ENCODE data around the gene METRNL. TPM values are rescaled to one million over a fixed set of nuclear protein-coding genes. Genes with fewer than 3 reads are reported as not detected.

Gene METRNL
- total RNA-seq, 2 donors from 2014 or later: 9.1 to 32.4 TPM

GRCh38 chr17:83103200-83103942, 24.0 kb downstream of the METRNL start:
- Mint-ChIP-seq H3K9me3 (no peaks in the 10 kb centered on the region), H3K36me3 (no peaks in the 10 kb centered on the region), H3K27ac (no peak overlapping the region)
- ATAC-seq: no peak
- no peak for DNase-seq (ENCODE audit: low spot score in 2 of 2)

- DNase-seq (ENCODE audit: low spot score in 2 of 2): no peak
- Mint-ChIP-seq H3K36me3 (no peaks in the 10 kb centered on the region), H3K9me3 (no peaks in the 10 kb centered on the region), H3K27ac (no peak overlapping the region)
- ATAC-seq: no peak
Observed at GRCh38 chr17:83103943-83104311, 24.5 kb downstream of the METRNL start.

GRCh38 chr17:83104577-83105505, 25.4 kb downstream of the METRNL start:
- H3K36me3 Mint-ChIP-seq: no peaks in the 10 kb centered on the region
- ATAC-seq: no peak
- no peak overlapping the region for H3K27ac Mint-ChIP-seq
- no peaks in the 10 kb centered on the region for H3K9me3 Mint-ChIP-seq
- DNase-seq (ENCODE audit: low spot score in 2 of 2): no peak

GRCh38 chr17:83105512-83105911, 26.1 kb downstream of the METRNL start:
- no peaks in the 10 kb centered on the region for H3K9me3 Mint-ChIP-seq
- DNase-seq (ENCODE audit: low spot score in 2 of 2) (no peak), ATAC-seq (no peak)
- no peak overlapping the region for H3K27ac Mint-ChIP-seq
- no peaks in the 10 kb centered on the region for H3K36me3 Mint-ChIP-seq

- DNase-seq (ENCODE audit: low spot score in 2 of 2) (no peak), ATAC-seq (no peak)
- Mint-ChIP-seq H3K36me3 (no peaks in the 10 kb centered on the region), H3K9me3 (no peaks in the 10 kb centered on the region), H3K27ac (no peak overlapping the region)
Observed at GRCh38 chr17:83106056-83106588, 26.7 kb downstream of the METRNL start.

- DNase-seq (ENCODE audit: low spot score in 2 of 2) (no peak), ATAC-seq (no peak)
- Mint-ChIP-seq H3K27ac (no peak overlapping the region), H3K9me3 (no peaks in the 10 kb centered on the region), H3K36me3 (no peaks in the 10 kb centered on the region)
Observed at GRCh38 chr17:83106913-83107655, 27.7 kb downstream of the METRNL start.

- DNase-seq (ENCODE audit: low spot score in 2 of 2) (no peak), ATAC-seq (no peak)
- no peaks in the 10 kb centered on the region for H3K36me3 Mint-ChIP-seq
- H3K9me3 Mint-ChIP-seq: no peaks in the 10 kb centered on the region
- no peak overlapping the region for H3K27ac Mint-ChIP-seq
Observed at GRCh38 chr17:83107656-83108048, 28.2 kb downstream of the METRNL start.

- ATAC-seq (no peak), DNase-seq (ENCODE audit: low spot score in 2 of 2) (no peak)
- Mint-ChIP-seq H3K27ac (no peak overlapping the region), H3K9me3 (no peaks in the 10 kb centered on the region), H3K36me3 (no peaks in the 10 kb centered on the region)
Observed at GRCh38 chr17:83108709-83109108, 29.3 kb downstream of the METRNL start.

- ATAC-seq (no peak), DNase-seq (ENCODE audit: low spot score in 2 of 2) (no peak)
- Mint-ChIP-seq H3K27ac (no peak overlapping the region), H3K36me3 (no peaks in the 10 kb centered on the region), H3K9me3 (no peaks in the 10 kb centered on the region)
Observed at GRCh38 chr17:83109386-83109785, 30.0 kb downstream of the METRNL start.

- DNase-seq (ENCODE audit: low spot score in 2 of 2): no peak
- no peak for ATAC-seq
- Mint-ChIP-seq H3K27ac (no peak overlapping the region), H3K9me3 (no peaks in the 10 kb centered on the region), H3K36me3 (no peaks in the 10 kb centered on the region)
Observed at GRCh38 chr17:83109793-83110645, 30.6 kb downstream of the METRNL start.

GRCh38 chr17:83110735-83111134, 31.3 kb downstream of the METRNL start:
- H3K9me3 Mint-ChIP-seq: no peaks in the 10 kb centered on the region
- DNase-seq (ENCODE audit: low spot score in 2 of 2): no peak
- no peak for ATAC-seq
- H3K27ac Mint-ChIP-seq: no peak overlapping the region
- no peaks in the 10 kb centered on the region for H3K36me3 Mint-ChIP-seq

GRCh38 chr17:83111516-83112282, 32.3 kb downstream of the METRNL start:
- no peaks in the 10 kb centered on the region for H3K9me3 Mint-ChIP-seq
- H3K36me3 Mint-ChIP-seq: no peaks in the 10 kb centered on the region
- no peak for ATAC-seq

GRCh38 chr17:83113381-83113780, 34.0 kb downstream of the METRNL start:
- no peaks in the 10 kb centered on the region for H3K9me3 Mint-ChIP-seq
- no peak for DNase-seq (ENCODE audit: low spot score in 2 of 2)
- no peaks in the 10 kb centered on the region for H3K36me3 Mint-ChIP-seq
- no peak overlapping the region for H3K27ac Mint-ChIP-seq
- ATAC-seq: no peak

More at GRCh38 chr17:83111516-83112282, 32.3 kb downstream of the METRNL start:
- H3K27ac Mint-ChIP-seq: no peak overlapping the region
- no peak for DNase-seq (ENCODE audit: low spot score in 2 of 2)

GRCh38 chr17:83113792-83114191, 34.4 kb downstream of the METRNL start:
- Mint-ChIP-seq H3K27ac (no peak overlapping the region), H3K9me3 (no peaks in the 10 kb centered on the region), H3K36me3 (no peaks in the 10 kb centered on the region)
- no peak for DNase-seq (ENCODE audit: low spot score in 2 of 2)
- ATAC-seq: no peak

GRCh38 chr17:83114706-83115105, 35.3 kb downstream of the METRNL start:
- ATAC-seq (no peak), DNase-seq (ENCODE audit: low spot score in 2 of 2) (no peak)
- H3K27ac Mint-ChIP-seq: no peak overlapping the region
- H3K36me3 Mint-ChIP-seq: no peaks in the 10 kb centered on the region
- peaks cover 0 to 3% of the 10 kb centered on the region in 2 donors for H3K9me3 Mint-ChIP-seq

Measured in activated naive CD4-positive, alpha-beta T cell treated with anti-CD3 and anti-CD28 coated beads, Interleukin-2, amount 50 U/mL, for 72 hours (primary cell).